Heart right ventricle (tissue), 16 donors: ENCODE data around the gene ORC3. TPM values are rescaled to one million over a fixed set of nuclear protein-coding genes. Genes with fewer than 3 reads are reported as not detected.

Source experiments
- ATAC-seq, 8 donors: fragments of 200-7000 bp; cut with Tn5 transposase; one replicate each; pipeline ENCODE4 v1.9.1; 2020; ENCODE audit warnings: mild to moderate bottlenecking in 8 of 8, moderate library complexity in 8 of 8, moderate number of reproducible peaks in 1 of 8
- DNase-seq, 2 donors: peaks; one replicate each; pipeline ENCODE4 v3.0.0-alpha.2; 2020
- H3K27ac ChIP-seq, 10 donors: fragments of 200-600 bp; sonication (generic) in 2 of 10; one replicate each; pipeline versions ENCODE4 v1.5.0 to v1.8.0; 2020 to 2022; ENCODE audit warnings: mild to moderate bottlenecking in 3 of 10
- H3K27me3 ChIP-seq, 7 donors: fragments of 200-600 bp; one replicate each; pipeline ENCODE4 v1.8.0; 2021 to 2022; ENCODE audit warnings: mild to moderate bottlenecking in 2 of 7
- H3K36me3 ChIP-seq, 9 donors: fragments of 200-600 bp; sonication (generic) in 1 of 9; one replicate each; pipeline versions ENCODE4 v1.5.0 to v1.8.0; 2020 to 2022; ENCODE audit warnings: mild to moderate bottlenecking in 2 of 9
- H3K4me1 ChIP-seq, 9 donors: fragments of 200-600 bp; sonication (generic) in 1 of 9; one replicate each; pipeline versions ENCODE4 v1.5.0 to v1.8.0; 2020 to 2022; ENCODE audit warnings: mild to moderate bottlenecking in 4 of 9
- H3K4me3 ChIP-seq, 10 donors: fragments of 200-600 bp; sonication (generic) in 2 of 10; one replicate each; pipeline versions ENCODE4 v1.5.0 to v1.8.0; 2020 to 2022; ENCODE audit warnings: mild to moderate bottlenecking in 7 of 10, moderate library complexity in 2 of 10
- H3K9me3 ChIP-seq, 11 donors: fragments of 200-600 bp in 10 of 11; sonication (generic) in 2 of 11; one replicate each; pipeline versions ENCODE4 v1.5.0 to v1.8.0; 2013 to 2022; ENCODE audit warnings: mild to moderate bottlenecking in 2 of 11, control low read depth in 1 of 11, moderate library complexity in 1 of 11
- CTCF ChIP-seq, 9 donors: fragments of 200-600 bp; sonication (generic) in 2 of 9; IDR thresholded peaks; one replicate each; pipeline versions ENCODE4 v1.5.0 to v1.8.0; 2021 to 2022; ENCODE audit warnings: antibody characterized with exemption in 9 of 9, mild to moderate bottlenecking in 5 of 9, moderate library complexity in 1 of 9
- WGBS, 2 donors: extraction: QIAGEN DNeasy Blood & Tissue Kit; methylation state at CpG; one replicate each; pipeline ENCODE4 v1.1.7; 2013; ENCODE audit warnings: inconsistent platforms in 1 of 2; 5-methylcytosine and 5-hydroxymethylcytosine counted together
- intact Hi-C, 10 donors: fragments of 100-400 bp; cut with DNase I; formaldehyde crosslinking; loops; one replicate each; pipeline versions ENCODE4 v1.11.1 to v1.14.2; 2022
- polyA plus RNA-seq, 2 donors: library from polyadenylated mRNA; stranded (reverse); fragments of 200-250 nt; gene quantifications; one replicate each; pipeline ENCODE4 v1.2.3, GENCODE V29; 2013
- total RNA-seq, 10 donors: library from RNA; stranded (reverse); fragmentation: NEBNext Ultra II Directional in 3 of 10; extraction: Animal tissue kit (Norgen Biotek cat#: 25700) in 3 of 10; gene quantifications; one replicate each; pipeline versions ENCODE4 v1.2.1 to v1.2.4, GENCODE V29; 2021 to 2023
- donor health status: Arrhythmogenic right ventricular cardiomyopathy.
- donor health status: ischemic (EF 13 %, LVEDD 7.1; RV severe dilation, severe dysfunction).
- donor health status: healthy with polysubstance abuse.
- donor health status: DM: no; HTN: yes; CAD: no.
- donor health status: DM: no; HTN: no; CAD: no.
- donor health status: ischemic (EF 25% LVEDD 6.9; RV normal size, moderate dysfunction).
- donor health status: ischemic (EF 25% LVEDD 5.7; RV mildly dilated, moderate dysfunction).
- donor health status: healthy.
- donor health status: DM: yes; HTN: yes; CAD: no.
- donor health status: Ischemic cardiomyopathy.
- donor health status: ischemic (EF 35%, LVEDD 5.7; RV mildly dilated, moderate dysfunction).
- donor health status: nonischemic (EF 11% LVEDD 7.7; RV severe dilation, severe dysfunction).
- donor health status: DM: yes; HTN: yes; CAD: no.
- donor health status: PGD.
- donor health status: ischemic (EF 29% LVEDD 5.4; RV normal size, mild dysfunction).
- donor health status: nonischemic (EF 23%, LVEDD 6.1; RV moderate dilation, normal function).

Gene ORC3
- total and polyA plus RNA-seq, 12 donors: 15.7 to 28.2 (median 21.8) TPM

GRCh38 chr6:87553159-87553765 is 36.7 kb upstream of the ORC3 start:
- intact Hi-C loops: no loop called here
- H3K4me3 ChIP-seq: no peak overlapping the region
- H3K4me1 ChIP-seq: no peaks in the 10 kb centered on the region
- ATAC-seq: no peak
- no peaks in the 10 kb centered on the region for H3K9me3 ChIP-seq
- H3K36me3 ChIP-seq: peaks cover 0 to 97% (median 16%) of the 10 kb centered on the region in 9 donors
- H3K27me3 ChIP-seq: no peaks in the 10 kb centered on the region
- no peak for TF ChIP-seq CTCF (IDR thresholded peaks at IDR 0.05)
- 95 to 97% methylated on average over 4 of the region's 4 CpGs for WGBS, 2 donors
- DNase-seq: no peak
- H3K27ac ChIP-seq: no peak overlapping the region

GRCh38 chr6:87555506-87555905 is 34.4 kb upstream of the ORC3 start:
- H3K27me3 ChIP-seq: no peaks in the 10 kb centered on the region
- H3K9me3 ChIP-seq: no peaks in the 10 kb centered on the region
- DNase-seq (no peak), ATAC-seq (no peak)
- intact Hi-C loops: no loop called here
- peaks cover 0 to 97% (median 13%) of the 10 kb centered on the region in 9 donors for H3K36me3 ChIP-seq
- H3K4me3 ChIP-seq: no peak overlapping the region
- H3K4me1 ChIP-seq: no peaks in the 10 kb centered on the region
- no peak for TF ChIP-seq CTCF (IDR thresholded peaks at IDR 0.05)
- no peak overlapping the region for H3K27ac ChIP-seq

- Histone ChIP-seq H3K9me3 (no peaks in the 10 kb centered on the region), H3K4me1 (no peaks in the 10 kb centered on the region), H3K27ac (no peak overlapping the region), H3K36me3 (peaks cover 0 to 99% (median 18%) of the 10 kb centered on the region in 9 donors), H3K4me3 (no peak overlapping the region), H3K27me3 (no peaks in the 10 kb centered on the region)
- DNase-seq (no peak), ATAC-seq (no peak)
- intact Hi-C loops: no loop called here
- no peak for TF ChIP-seq CTCF (IDR thresholded peaks at IDR 0.05)
Measured at GRCh38 chr6:87558446-87558845, 31.5 kb upstream of the ORC3 start.

- WGBS, 2 donors: 58 to 79% methylated on average over 1 of the region's 1 CpG
- ATAC-seq (no peak), DNase-seq (no peak)
- H3K36me3 ChIP-seq: peaks cover 0 to 96% (median 10%) of the 10 kb centered on the region in 9 donors
- H3K4me3 ChIP-seq: no peak overlapping the region
- TF ChIP-seq CTCF (IDR thresholded peaks at IDR 0.05): no peak
- no peaks in the 10 kb centered on the region for H3K27me3 ChIP-seq
- H3K27ac ChIP-seq: no peak overlapping the region
- intact Hi-C loops: no loop called here
- peaks cover 0 to 11% (median 0%) of the 10 kb centered on the region in 9 donors for H3K4me1 ChIP-seq
- no peaks in the 10 kb centered on the region for H3K9me3 ChIP-seq
Measured at GRCh38 chr6:87561017-87561416, 28.9 kb upstream of the ORC3 start.
